ENCODE measurements around the gene P2RX3.
"Not testable (repeated sequence)": the region's sequence is repeated elsewhere in the genome, so short reads cannot be mapped to it uniquely, and the experiment has no call there.

Gene P2RX3

DNA sequence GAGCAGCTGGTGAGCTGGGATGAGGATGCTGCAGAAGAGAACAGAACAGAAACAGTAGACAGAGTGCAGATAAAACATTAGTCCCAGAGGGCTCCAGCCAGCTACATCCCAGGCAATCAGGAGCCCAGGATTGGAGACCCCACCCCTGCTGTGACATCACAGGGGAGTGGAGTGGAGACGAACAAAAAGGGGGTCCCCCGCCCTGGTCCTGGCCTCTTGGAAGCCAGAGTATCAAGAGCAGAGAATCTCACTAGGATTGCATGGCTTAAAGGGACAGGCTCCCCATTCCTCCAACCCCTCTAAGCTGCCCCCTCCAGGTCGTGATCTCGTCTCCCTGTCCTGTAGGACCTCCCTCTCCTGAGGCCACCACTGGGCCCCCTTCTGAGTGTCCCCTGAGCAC is at the start of gene P2RX3:
TSS of gene P2RX3 (plus strand) at position 211 of the 400 bp plus-strand sequence. CDS start 199 bp downstream, outside the sequence.
- Histone ChIP-seq H3K27me3 (ENCODE audit: insufficient read depth, low read depth, severe bottlenecking) (no peaks in the 10 kb centered on the region), H3K36me3 (peaks cover 22% of the 10 kb centered on the region), H3K4me3 (ENCODE audit: low read depth, low read length) (no peak within 1 kb of the TSS), H3K27ac (no peak within 1 kb of the TSS), H3K9me3 (ENCODE audit: severe bottlenecking) (no peaks in the 10 kb centered on the region)
- no peak for TF ChIP-seq CTCF (IDR thresholded peaks at IDR 0.05; ENCODE audit: low read depth, low read length)
- DNase-seq = no peak

DNA sequence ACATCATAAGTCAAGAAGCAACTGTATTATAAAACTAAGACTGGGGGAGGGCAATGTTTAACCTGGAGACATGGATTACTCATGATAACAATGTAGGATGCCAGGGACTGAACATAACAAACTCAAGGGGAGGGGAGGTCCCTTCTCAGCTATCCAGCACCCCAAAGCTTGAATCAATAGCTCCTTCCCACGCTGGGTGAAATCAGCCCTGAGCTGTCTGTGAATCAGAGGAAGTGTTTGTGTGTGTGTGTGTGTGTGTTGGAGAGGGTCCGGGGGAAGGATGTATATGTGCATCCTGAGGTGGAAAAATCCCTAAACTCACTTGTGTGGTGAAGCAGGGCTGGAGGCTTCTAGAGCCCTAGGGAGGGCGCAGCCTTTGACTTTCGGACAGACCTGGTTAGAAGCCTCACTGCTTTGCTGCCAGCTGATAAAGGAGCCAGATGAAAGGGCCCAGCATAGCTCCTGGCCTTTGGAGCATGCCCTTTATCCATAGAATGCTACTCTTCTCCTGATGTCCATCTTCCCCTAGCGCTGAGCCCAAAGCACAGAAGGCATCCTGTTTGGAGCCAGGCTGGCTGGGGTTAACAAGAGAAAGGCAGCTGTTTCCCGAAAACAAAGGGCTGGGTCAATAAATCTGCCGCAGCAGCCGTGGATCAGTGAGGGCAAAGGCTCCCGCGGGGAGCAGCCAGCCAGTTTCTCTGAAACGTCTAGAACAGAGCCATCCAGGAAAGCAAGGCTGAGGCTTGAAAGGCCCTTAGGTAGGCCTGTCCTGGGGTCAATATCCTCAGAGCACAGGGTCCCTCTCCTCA is 49.2 kb upstream of the P2RX3 start:
- Histone ChIP-seq H3K36me3 (no peaks in the 10 kb centered on the region), H3K9me3 (ENCODE audit: severe bottlenecking) (no peaks in the 10 kb centered on the region), H3K4me3 (ENCODE audit: low read depth, low read length) (no peak overlapping the region), H3K27me3 (ENCODE audit: insufficient read depth, low read depth, severe bottlenecking) (no peaks in the 10 kb centered on the region), H3K27ac (no peak overlapping the region)
- no peak for TF ChIP-seq CTCF (IDR thresholded peaks at IDR 0.05; ENCODE audit: low read depth, low read length)
- DNase-seq = no peak

- H3K27ac ChIP-seq = no peak overlapping the region
- H3K9me3 ChIP-seq (ENCODE audit: severe bottlenecking) = no peaks in the 10 kb centered on the region
- TF ChIP-seq CTCF (IDR thresholded peaks at IDR 0.05; ENCODE audit: low read depth, low read length) = no peak
- H3K36me3 ChIP-seq = no peaks in the 10 kb centered on the region
- no peak overlapping the region for H3K4me3 ChIP-seq (ENCODE audit: low read depth, low read length)
- DNase-seq = no peak
- H3K27me3 ChIP-seq (ENCODE audit: insufficient read depth, low read depth, severe bottlenecking) = no peaks in the 10 kb centered on the region
These were observed 47.9 kb upstream of the P2RX3 start for GRCh38 chr11:57290288-57290687.

DNA sequence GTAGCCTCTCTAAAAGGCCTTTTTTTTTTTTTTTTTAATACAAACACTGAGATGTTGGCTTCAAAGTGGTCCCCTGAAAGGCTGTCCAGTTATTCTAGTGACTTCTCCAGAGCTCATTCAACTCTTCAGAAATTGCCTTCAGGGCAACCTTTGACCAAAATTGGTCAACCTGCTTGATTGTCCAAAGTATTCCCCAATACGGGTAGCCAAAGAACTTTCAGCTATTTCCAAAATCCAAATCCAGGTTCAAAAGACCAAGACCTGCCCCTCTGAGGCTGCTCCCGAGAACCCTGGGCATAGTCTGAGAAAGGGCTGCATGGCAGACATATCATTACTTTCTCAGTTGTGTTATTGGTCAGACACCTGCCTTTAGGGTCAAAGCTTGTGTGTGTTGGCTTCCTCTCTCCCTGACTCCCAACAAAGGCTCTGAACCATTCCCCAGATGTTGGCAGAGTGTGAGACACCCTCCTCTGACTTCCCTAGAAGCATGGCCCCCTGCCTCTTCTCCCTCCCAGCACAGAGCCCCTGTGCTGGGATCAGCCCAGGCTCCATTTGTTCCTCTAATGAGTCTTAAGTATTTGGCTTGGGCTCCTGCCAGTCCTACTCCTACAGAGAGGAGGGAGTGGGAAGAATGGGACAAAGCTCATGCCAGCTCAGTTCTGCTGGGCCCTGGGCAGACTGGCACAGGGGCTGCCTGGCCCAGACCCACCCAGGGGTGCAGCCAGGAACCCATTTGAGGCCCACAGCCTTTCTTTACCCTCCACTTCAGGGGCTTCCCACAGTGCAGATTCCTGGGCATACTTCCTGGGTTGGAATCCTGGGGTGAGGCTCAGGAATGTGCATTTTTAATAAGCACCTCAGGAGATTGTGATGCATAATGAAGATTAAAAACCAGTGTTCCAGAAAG is 43.7 kb upstream of the P2RX3 start:
- Histone ChIP-seq H3K27ac (no peak overlapping the region), H3K4me3 (ENCODE audit: low read depth, low read length) (no peak overlapping the region)
- no peak for DNase-seq

GRCh38 chr11:57296205-57296604 is 41.9 kb upstream of the P2RX3 start:
- peaks cover 24% of the 10 kb centered on the region for H3K36me3 ChIP-seq
- H3K4me3 ChIP-seq (ENCODE audit: low read depth, low read length); H3K27ac ChIP-seq; H3K9me3 ChIP-seq (ENCODE audit: severe bottlenecking); DNase-seq; H3K27me3 ChIP-seq (ENCODE audit: insufficient read depth, low read depth, severe bottlenecking): not testable (repeated sequence)

More for the DNA sequence above, 43.7 kb upstream of the P2RX3 start:
- no peaks in the 10 kb centered on the region for H3K27me3 ChIP-seq (ENCODE audit: insufficient read depth, low read depth, severe bottlenecking)
- H3K36me3 ChIP-seq = peaks cover 7% of the 10 kb centered on the region
- no peak for TF ChIP-seq CTCF (IDR thresholded peaks at IDR 0.05; ENCODE audit: low read depth, low read length)
- H3K9me3 ChIP-seq (ENCODE audit: severe bottlenecking) = peaks cover 3% of the 10 kb centered on the region

DNA sequence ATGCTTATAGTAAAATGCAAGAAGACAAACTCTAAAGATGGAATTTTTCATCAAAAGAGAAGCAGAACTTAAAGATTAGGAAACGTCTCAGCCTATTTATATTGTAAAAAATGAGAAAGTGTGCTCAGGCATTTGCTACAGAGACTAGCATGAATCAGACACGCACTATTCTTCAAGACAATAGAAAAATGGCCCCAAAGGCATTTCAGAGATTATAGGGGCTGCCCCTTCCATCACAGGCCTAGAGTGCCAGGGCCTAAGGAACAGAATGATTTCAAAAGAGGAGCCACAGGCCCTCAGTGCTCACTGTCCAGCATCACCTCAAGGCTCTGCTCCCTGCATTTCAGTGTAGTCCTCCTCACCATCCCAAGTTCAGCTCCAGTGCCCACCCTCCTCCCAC is 40.9 kb upstream of the P2RX3 start:
- Histone ChIP-seq H3K27ac (no peak overlapping the region), H3K27me3 (ENCODE audit: insufficient read depth, low read depth, severe bottlenecking) (no peaks in the 10 kb centered on the region), H3K4me3 (ENCODE audit: low read depth, low read length) (no peak overlapping the region), H3K9me3 (ENCODE audit: severe bottlenecking) (peaks cover 6% of the 10 kb centered on the region), H3K36me3 (peaks cover 24% of the 10 kb centered on the region)
- DNase-seq = no peak
- TF ChIP-seq CTCF (IDR thresholded peaks at IDR 0.05; ENCODE audit: low read depth, low read length) = no peak

All from WERI-Rb-1 (cell line).